GM18511 (cell line): ENCODE data around the gene CENPA.
A peak's percentile ranks its signal among the peaks of the same experiment; 100 is the strongest.
"Not testable (repeated sequence)": the region's sequence is repeated elsewhere in the genome, so short reads cannot be mapped to it uniquely, and the experiment has no call there.

Source experiments
- ATAC-seq: cut with Tn5 transposase; IDR thresholded peaks from one replicate; pipeline ENCODE4 v1.9.1; 2021; ENCODE audit warnings: mild to moderate bottlenecking, moderate library complexity; ENCODE audit not compliant: unreplicated experiment

Gene CENPA

GRCh38 chr2:26786207-26787028 is 562 bp downstream of the CENPA start:
- ATAC-seq = peak; percentile 15

DNA sequence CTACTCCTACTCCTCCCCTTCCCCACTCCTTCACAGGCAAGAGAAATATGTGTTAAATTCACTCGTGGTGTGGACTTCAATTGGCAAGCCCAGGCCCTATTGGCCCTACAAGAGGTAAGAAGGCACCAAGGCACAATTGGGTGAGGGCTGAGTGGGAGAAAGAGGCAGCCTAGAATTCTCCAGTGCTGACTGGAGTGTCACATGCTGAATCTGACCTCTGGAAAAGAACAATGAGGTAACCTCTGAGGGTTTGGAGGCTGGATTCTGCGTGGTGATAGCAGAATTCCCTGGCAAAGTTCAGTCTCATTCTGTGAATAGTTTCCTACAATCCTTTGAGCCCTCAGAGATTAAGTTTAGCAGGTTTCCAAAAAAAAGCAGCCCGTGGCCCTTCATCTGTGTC is 6.9 kb downstream of the CENPA start:
- no peak for ATAC-seq

DNA sequence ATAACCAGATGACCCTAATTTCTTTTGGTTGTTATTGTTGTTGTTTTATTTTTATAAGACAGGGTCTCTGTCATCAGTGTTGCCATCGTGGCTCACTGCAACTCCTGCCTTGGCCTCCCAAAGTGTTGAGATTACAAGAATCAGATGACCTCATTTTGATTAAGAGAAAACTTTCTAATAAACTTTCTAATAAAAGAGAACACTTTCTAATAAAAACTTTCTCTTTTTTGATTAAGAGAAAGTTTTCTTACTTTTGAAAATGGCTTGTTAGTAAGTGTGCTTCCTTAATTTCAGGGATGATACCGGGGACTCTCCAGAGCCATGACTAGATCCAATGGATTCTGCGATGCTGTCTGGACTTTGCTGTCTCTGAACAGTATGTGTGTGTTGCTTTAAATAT is 7.7 kb downstream of the CENPA start:
- ATAC-seq = no peak

- ATAC-seq = not testable (repeated sequence)
Measured at GRCh38 chr2:26795135-26795534, 9.3 kb downstream of the CENPA start.

DNA sequence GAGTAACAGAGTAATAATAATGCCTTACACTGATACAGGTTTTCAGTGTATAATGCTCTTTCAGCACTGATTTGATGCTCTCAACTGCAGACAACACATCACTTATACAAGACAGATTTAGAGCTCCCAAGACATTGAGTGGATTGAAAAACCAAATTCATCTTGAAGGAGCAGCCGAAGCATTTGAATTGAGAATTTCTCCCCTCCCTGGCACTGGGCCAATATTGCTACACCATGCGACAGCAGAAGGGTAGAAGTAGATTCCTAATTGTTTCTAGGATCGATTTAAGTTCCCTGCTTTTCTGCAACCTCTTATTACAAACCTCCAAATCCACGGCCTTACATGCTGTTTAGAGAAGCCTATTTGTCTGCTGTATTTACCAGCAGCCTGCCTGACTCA is 15.5 kb downstream of the CENPA start:
- no peak for ATAC-seq

DNA sequence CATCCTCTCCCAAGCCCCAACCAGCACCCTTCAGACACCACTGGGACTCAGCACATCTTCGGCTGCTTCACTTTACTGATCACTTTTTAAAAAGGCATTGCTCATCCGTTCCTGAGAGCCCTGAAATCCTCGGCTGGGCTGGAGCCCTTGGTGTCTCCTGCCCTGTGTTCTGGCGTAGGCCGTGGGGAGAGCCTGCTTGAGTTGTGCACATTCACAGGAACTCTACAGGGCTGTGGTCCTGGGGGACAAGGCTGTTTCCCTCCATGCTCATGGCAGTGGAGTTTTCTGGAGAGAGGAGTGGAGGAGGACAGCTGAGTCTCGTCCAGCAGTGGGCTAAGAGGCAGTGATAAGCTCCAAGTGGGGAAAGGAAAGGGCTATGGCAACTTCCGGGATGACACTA is 15.9 kb downstream of the CENPA start:
- no peak for ATAC-seq

GRCh38 chr2:26805241-26805676 is 19.4 kb downstream of the CENPA start:
- no peak for ATAC-seq

GRCh38 chr2:26807788-26808460 is 22.1 kb downstream of the CENPA start:
- no peak for ATAC-seq

DNA sequence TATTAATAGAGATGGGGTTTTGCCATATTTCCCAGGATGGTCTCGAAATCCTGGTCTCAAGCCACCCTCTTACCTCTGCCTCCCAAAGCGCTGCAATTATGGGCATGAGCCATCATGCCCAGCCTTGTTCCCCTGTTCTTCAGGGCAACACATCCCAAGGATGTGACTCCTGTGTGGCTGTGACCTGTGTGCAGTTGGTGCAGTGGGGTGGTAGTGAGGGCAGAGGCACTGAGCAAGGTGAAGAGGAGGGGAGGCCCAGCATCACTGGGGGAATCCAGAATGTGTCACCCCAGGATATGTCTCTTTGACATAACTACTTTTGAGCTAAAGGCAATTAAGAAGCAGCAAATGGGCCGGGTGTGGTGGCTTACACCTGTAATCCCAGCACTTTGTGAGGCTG is 23.4 kb downstream of the CENPA start:
- no peak for ATAC-seq

DNA sequence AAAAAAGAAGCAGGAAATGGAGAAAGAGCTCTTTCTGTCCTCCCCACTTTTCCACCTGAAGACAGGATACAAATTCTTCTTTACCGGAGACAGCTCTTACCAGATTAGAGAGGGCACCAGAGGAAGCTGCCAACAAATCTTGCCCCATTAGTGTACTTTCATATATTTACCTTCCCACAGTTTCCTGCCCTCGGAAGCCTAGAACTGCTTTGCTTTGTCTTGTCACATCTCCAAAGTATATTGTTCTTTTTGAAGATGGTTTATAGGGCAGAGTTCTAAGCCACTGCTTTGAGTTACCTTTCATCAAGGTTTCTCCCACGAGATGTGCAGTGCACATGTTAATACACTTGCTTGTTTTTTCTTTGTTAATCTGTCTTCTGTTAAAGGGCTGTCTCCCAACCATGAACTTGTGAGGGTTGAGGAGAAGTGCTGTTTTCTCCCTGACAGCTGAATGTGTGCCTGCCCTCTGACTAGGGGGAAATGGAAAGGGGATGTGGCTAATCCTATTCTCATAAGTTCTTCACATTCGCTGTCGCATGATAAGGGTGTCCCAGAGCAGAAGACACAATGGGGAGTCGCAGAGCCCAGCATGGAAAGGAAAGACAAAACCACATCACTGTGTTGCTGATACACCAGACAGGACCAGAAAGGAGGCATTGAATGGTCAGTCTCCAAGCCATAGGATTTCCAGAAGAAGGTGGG is 24.2 kb downstream of the CENPA start:
- ATAC-seq = no peak

DNA sequence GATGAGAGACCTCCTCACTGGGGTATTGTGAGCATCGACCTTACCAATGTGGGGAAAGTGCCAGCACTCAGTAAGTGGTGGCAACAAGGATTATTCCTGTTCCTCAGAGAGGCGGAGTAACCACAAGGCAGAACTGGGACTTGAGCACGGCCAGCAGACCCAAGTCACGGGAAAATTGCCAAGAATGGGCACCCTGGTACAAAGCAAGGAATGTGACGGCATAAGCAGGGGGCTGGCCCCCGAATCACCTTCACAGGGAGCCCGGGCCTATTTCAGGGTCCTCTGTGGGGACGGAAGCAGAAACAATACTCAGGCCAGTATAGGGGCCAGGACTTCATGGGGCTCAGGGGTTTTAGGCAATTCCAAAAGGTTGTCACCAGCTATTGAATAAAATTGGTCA is 25.4 kb downstream of the CENPA start:
- no peak for ATAC-seq

- no peak for ATAC-seq
Measured at GRCh38 chr2:26811791-26812694, 26.2 kb downstream of the CENPA start.

DNA sequence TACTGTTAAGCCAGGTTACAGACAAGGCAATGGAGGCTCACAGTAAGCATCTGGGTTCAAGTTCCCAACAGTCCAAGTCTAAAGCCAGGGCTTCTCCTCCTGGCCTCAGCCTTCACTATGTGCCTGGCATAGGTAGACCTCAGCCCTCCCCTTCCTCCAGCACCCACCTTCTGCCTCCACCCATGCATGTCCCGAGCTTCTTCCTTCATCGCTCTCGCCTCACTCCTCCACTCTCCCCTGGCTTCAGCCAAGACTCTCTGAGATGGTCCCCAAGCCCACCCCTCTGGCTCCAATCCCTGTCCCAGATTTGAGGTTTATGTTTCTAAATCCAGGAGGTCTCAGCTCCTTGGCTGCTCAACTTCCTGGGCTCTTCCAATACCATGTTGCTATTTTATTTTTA is 26.9 kb downstream of the CENPA start:
- ATAC-seq = no peak

DNA sequence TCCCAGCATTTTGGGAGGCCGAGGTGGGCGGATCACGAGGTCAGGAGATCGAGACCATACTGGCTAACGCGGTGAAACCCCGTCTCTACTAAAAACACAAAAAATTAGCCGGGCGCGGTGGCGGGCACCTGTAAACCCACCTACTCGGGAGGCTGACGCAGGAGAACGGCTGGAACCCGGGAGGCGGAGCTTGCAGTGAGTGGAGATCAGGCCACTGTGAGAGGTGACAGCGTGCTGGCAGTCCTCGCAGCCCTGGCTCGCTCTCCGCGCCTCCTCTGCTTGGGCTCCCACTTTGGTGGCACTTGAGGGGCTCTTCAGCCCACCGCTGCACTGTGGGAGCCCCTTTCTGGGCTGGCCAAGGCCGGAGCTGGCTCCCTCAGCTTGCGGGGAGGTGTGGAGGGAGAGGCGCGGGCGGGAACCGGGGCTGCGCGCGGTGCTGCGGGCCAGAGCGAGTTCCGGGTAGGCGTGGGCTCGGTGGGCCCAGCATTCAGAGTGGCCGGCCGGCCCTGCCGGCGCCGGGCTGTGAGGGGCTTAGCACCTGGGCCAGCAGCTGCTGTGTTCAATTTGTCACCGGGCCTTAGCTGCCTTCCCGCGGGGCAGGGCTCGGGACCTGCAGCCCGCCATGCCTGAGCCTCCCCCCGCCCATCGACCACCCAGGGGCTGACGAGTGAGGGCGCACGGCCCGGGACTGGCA is 28.4 kb downstream of the CENPA start:
- ATAC-seq = not testable (repeated sequence)

DNA sequence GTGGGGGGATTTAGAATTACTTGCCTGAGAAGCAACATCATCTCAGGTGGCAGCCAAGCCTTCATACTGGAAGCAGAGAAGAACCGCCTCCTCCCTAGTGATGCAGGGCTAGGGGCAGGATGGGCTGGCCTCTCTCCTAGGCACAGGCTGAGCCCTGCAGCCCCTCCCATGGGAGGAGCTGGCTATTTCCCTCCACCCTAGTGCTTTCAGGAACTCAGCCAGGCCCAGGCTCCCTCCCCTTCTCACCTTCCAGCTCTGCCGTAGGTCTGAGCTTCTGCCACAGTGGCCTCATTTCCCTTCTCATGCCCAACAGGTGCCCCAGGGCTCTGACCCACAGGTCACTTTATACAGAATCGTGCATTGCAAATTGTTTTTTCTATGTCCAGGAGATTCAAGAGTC is 31.0 kb downstream of the CENPA start:
- no peak for ATAC-seq

DNA sequence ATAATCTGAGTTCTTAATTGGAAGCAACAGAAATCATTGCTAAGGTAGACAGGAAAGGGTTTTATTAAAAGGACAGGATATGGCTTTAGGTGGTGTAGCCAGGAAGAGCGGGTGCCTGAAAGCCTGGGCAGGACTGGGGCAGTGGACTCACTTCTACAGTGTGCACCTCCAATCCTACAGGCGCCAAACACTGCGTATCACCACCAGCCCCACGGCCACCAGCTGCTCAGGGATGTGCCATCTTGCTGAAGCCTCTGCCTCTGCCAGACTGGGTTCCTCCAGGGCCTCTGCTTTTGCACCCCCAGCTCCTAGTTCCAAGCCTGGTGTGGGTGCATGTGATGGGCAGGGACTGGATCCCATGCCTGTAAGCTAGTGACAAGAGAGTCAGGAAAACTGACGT is 32.4 kb downstream of the CENPA start:
- no peak for ATAC-seq

DNA sequence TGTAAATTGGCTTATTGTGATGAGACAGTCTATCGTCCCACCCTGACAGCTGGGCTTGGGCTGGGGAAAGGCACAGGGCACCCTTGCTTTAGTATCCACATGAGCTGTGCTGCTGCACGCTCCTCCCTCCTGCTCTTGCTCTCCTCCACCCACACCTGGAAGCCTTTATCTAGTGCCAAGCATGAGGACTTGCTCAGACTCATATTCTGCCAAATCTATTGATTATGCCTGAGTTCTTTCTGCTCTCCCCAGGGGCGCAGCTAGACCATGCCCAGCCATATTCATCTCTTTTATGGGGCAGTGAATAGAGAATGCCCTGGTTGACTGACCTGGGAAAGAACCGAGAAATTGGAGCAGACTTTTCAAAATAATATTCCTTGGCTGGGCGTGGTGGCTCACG is 33.1 kb downstream of the CENPA start:
- no peak for ATAC-seq

GRCh38 chr2:26820932-26821331 is 35.1 kb downstream of the CENPA start:
- no peak for ATAC-seq

DNA sequence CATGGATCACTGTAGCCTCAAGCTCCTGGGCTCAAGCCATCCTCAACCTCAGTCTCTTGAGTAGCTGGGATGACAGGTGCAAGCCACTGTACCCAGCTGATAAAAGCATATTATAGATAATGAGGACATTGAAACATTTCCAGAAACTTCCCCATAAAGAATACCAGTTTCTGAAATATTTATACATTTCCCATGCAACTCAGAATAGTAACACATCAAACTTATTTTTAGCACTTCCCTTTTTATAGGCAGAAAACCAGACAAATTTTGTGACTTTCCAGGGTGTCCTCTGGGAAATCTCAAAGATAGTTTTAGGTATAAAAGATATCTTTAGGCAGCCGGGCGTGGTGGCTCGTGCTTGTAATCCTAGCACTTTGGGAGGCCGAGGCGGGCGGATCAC is 37.0 kb downstream of the CENPA start:
- ATAC-seq = no peak
